DMS79 (cell line): ENCODE measurements around the gene KLRK1.
"Not testable (repeated sequence)": the region's sequence is repeated elsewhere in the genome, so short reads cannot be mapped to it uniquely, and the experiment has no call there.

Experiments
- DNase-seq: peaks from one replicate; lab custom pipeline; 2025; lab: John Stamatoyannopoulos, UW

Gene KLRK1

GRCh38 chr12:10389904-10390303, at the start of gene KLRK1:
TSS of gene KLRK1 (minus strand) at chr12:10390041. CDS start at chr12:10388810, 1,231 bp downstream.
- no peak for DNase-seq

GRCh38 chr12:10437601-10438000, 47.8 kb upstream of the KLRK1 start:
- not testable (repeated sequence) for DNase-seq

DNA sequence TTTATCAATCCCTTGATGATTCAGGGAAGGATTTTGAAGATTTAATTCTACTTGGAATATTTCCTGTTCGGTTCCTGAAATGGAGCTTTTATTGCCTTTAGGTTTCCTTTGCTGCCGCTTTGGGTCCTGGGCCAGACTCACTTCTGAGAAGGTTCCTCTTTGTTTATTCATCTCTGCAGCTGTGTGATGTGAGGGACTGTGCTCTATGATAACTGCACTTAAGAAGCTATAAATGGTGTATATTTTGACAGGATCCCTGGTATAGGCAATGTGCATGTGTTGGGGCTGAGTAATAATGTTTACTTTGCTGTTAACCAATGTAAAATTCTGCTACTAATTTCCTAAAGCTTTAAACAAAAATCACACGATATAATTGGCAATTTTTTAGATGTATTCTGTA, 46.0 kb upstream of the KLRK1 start, which contains the start of gene KLRC2:
TSS of gene KLRC2 (minus strand) at position 195 of the 400 bp plus-strand sequence. CDS start at position 171, 24 bp downstream.
- DNase-seq = not testable (repeated sequence)

- DNase-seq = not testable (repeated sequence)
Observed at GRCh38 chr12:10430623-10431022, 40.8 kb upstream of the KLRK1 start.

DNA sequence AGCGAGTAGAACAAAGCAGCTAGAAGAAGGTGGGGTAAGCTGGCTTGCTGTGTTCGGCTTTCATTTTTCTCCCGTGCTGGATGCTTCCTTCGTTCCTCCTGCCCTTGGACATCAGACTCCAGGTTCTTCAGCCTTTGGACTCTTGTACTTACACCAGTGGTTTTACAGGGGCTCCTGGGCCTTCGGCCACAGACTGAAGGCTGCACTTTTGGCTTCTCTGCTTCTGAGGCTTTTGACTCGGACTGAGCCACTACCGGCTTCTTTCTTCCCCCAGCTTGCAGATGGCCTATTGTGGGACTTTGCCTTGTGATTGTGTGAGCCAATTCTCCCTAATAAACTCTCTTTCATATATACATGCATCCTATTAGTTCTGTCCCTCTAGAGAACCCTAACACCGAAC, 36.1 kb upstream of the KLRK1 start:
- DNase-seq = not testable (repeated sequence)

DNA sequence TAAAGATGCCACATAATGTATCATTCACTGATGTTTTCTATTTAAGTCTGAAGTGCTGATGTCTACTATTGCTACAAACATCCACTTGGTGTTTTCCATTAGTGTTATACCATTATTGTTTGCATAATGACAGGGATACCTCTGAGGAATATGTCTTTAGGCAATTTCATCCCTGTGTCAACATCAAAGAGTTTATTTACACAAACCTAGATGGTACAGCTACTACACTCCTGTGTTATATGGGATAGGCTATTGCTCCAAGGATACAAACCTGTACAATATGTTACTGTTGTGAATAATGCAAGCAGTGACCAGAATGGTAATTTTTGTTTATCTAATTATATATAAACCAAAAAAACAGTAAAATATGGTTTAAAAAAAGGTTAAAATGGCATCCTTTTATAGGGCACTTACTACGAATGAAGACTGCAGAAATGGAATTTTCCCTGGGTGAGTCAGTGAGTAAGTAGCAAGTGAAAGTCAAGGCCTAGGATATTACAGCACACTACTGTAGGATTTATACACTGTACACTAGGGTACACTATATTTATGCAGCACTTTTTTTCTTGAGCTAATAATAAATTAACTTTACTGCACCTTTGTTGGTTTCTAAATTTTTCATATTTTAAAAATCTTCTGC, 34.5 kb upstream of the KLRK1 start:
- DNase-seq = not testable (repeated sequence)

DNA sequence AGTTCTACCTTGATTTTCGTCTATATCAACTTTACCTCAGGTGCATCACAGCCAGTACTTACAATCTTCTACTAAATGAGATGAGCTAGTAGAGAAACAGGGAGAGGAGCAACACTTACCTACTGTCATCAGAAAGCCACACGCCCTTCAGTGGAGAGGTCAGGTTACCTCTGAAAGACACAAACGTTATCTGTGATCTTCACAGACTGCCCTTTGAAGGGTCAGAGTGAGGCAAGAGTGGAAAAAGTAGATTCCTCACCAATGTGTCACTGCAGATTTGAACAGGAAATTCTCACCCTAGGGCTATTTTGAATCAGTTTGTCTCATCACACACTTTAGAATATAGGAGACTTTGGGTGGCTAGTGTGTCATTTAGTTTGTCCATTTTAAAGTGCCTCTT, 32.3 kb upstream of the KLRK1 start:
- DNase-seq = not testable (repeated sequence)

DNA sequence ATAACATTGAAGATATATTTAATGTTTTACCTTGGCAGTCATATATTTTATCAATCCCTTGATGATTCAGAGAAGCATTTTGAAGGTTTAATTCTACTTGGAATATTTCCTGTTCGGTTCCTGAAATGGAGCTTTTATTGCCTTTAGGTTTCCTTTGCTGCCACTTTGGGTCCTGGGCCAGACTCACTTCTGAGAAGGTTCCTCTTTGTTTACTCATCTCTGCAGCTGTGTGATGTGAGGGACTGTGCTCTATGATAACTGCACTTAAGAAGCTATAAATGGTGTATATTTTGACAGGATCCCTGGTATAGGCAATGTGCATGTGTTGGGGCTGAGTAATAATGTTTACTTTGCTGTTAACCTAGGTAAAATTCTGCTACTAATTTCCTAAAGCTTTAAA, 30.5 kb upstream of the KLRK1 start, which contains the start of gene KLRC3:
TSS of gene KLRC3 (minus strand) at position 262 of the 400 bp plus-strand sequence. CDS start at position 217, 45 bp downstream.
- not testable (repeated sequence) for DNase-seq

DNA sequence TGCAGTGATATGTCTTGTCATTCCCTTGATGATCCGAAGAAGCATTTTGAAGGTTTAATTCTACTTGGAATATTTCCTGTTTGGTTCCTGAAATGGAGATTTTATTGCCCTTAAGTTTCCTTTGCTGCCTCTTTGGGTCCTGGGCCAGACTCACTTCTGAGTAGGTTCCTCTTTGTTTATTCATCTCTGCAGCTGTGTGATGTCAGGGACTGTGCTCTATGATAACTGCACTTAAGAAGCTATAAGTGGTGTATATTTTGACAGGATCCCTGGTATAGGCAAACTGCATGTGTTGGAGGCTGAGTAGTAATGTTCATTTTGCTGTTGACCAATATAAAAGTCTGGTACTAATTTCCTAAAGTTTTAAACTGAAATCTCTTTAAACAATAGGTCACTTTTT, 19.6 kb upstream of the KLRK1 start, which contains the start of gene KLRC4:
TSS of gene KLRC4 (minus strand) at position 366 of the 400 bp plus-strand sequence. CDS start at position 184, 182 bp downstream.
- DNase-seq = no peak

GRCh38 chr12:10408842-10409241, 19.0 kb upstream of the KLRK1 start:
- no peak for DNase-seq

DNA sequence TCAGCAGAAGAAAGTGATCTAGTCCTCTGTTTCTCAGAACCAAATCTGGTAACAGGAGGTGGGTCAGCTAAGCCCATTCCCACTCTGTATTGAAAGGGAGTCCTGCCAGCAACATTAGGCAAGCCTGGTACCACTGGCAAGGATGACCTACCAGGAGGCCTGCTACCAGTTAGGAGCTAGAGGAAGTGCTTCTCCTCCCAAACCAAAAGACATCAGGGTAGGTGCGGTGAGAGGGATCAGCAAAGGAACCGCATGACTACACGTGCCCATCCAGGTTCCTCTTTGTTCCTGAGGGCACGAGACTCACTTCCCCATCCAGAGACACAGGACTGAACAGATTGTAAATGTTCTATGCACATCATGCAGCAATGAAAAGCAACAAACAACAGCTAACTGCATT, 16.9 kb upstream of the KLRK1 start:
- no peak for DNase-seq

DNA sequence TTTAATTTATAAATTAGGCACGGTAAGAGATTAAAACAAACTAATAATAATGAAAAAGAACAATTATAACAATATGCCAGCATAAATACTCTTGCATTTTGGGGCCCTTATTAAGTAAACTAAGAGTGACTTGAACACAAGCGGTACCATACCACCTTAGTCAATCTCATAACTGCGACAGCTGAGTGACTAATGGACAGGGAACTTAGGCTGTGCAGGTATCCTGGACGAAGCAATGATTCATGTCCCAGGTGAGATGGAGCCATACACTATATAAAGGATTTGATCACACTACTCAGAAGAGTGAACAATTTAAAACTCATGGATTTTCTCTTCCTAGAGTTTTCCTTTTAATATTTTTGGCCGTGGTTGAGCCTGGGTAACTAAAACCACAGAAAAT, 15.5 kb upstream of the KLRK1 start:
- DNase-seq = no peak

- DNase-seq = no peak
Observed at GRCh38 chr12:10404798-10405197, 15.0 kb upstream of the KLRK1 start.

DNA sequence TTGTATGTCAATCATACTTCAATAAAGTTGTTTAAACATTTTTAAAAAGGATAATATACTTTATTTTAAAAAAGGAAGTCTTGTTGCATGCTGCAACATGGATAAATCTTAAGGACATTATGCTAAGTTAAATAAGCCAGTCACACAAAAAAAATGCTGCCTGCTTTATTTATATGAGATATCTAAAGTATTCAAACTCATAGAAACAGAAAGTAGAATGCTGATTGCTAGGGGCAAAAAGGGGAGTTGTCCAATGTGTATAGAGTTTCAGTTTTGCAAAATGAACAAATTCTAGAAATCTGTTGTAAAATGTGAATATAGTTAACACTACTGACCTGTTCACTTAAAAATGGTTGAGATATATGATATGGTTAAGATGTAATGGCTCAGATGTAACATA, 11.0 kb upstream of the KLRK1 start:
- DNase-seq = no peak

GRCh38 chr12:10398168-10398567, 8.3 kb upstream of the KLRK1 start:
- DNase-seq = no peak

DNA sequence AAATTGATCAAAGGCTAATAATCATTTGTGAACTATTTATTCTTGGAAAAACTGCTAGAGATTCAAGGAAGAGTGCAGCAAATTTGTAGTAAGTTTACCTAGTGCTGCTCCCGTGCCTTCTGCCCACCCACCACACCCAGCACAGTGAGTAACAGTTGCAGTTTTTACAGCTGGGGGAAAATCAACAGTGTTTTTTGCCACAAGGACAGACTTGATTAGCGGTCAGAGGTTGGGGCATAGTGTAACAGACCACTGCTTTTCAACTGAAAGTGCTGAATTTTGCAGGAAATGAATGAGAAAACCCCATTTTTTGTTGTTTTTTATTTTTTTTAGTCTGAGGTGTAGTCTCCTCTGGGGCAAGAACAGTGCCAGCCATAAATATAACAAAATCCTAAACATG, 7.5 kb upstream of the KLRK1 start:
- DNase-seq = no peak

DNA sequence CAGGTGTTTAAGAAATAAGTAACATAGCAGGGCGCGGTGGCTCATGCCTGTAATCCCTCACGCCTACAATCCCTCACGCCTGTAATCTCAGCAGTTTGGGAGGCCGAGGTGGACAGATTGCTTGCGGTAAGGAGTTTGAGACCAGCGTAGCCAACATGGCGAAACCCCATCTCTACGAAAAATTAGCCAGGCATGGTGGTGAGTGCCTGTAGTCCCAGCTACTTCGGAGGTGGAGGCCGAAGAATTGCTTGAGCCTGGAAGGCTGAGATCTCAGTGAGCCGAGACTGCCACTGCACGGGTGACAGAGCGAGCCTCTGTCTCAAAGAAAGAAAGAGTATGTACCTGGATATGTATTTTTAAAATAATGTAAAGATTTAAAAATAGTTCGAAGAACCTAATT, 6.3 kb upstream of the KLRK1 start:
- DNase-seq = not testable (repeated sequence)

- DNase-seq = no peak
Observed at GRCh38 chr12:10395390-10395998, 5.7 kb upstream of the KLRK1 start.

- not testable (repeated sequence) for DNase-seq
Observed at GRCh38 chr12:10394531-10395152, 4.8 kb upstream of the KLRK1 start.

GRCh38 chr12:10393291-10393690, 3.5 kb upstream of the KLRK1 start:
- peak; percentile 5 for DNase-seq

DNA sequence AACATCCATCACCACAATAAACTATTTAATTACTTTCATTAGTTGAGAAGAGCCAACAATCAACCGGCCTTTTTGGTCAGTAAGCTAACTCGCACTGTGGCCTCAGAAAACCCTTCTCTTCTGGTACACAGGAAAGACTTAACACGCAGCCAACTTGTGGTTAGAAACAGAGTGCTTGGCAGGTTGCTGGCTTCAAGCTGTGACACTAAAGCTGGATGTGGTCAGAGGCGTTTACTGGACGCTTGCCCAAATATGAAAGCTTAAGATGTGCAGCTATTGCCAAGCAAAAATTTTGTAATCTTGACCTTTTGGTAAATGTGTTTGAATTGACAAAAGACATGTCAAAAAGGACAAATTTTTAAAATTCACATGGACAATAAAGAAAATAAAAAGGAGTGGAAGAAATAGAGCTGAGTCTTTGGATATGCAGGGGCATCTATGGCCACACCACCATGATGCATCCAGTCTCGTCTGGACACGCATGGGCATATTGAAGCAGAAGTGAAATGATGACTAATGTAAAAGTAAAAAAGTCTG, 2.6 kb upstream of the KLRK1 start:
- DNase-seq = peak; percentile 80

DNA sequence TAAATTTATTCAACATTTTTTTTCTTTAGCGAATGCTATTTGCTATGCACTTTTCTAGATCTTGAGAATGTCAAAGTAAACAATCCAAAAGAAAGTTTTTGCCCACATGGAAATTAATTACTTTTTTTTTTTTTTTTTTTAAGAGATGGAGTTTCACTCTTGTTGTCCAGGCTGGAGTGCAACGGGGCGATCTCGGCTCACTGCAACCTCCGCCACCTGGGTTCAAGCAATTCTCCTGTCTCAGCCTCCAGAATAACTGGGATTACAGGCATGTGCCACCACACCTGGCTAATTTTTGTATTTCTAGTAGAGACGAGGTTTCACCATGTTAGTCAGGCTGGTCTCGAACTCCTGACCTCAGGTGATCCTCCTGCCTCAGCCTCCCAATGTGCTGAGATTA, 1.1 kb upstream of the KLRK1 start:
- DNase-seq = not testable (repeated sequence)
